ENCODE results near the gene LUC7L2. TPM values are rescaled to one million over a fixed set of nuclear protein-coding genes. Genes with fewer than 3 reads are reported as not detected.
A peak's percentile ranks its signal among the peaks of the same experiment; 100 is the strongest.

The LUC7L2 gene
- total and polyA plus RNA-seq, 9 of the 15 experiments (the other 6 are each of a cell fraction or from before 2014, with no cell fraction given): 56.1 to 207 (median 141) TPM

GRCh38 chr7:139321071-139321745 lies 38.5 kb upstream of the LUC7L2 start (continued):
- 0 out of 2 replicates have a peak, but pooled peaks have one; percentile 28 for TF ChIP-seq THAP12 (CRISPR knock-in tag; IDR thresholded peaks at IDR 0.05)
- TF ChIP-seq NR0B1 (IDR thresholded peaks at IDR 0.05; ENCODE audit: partially characterized antibody): no peak
- 0 out of 2 replicates have a peak, but pooled peaks have one; percentile 16 for TF ChIP-seq ZBTB33 (CRISPR knock-in tag; IDR thresholded peaks at IDR 0.05)
